Measurements from ENCODE around the gene DOCK10. TPM values are rescaled to one million over a fixed set of nuclear protein-coding genes. Genes with fewer than 3 reads are reported as not detected.

The DOCK10 gene
- total and polyA plus RNA-seq, 4 donors: 7.6 to 81.8 (median 42.6) TPM

DNA sequence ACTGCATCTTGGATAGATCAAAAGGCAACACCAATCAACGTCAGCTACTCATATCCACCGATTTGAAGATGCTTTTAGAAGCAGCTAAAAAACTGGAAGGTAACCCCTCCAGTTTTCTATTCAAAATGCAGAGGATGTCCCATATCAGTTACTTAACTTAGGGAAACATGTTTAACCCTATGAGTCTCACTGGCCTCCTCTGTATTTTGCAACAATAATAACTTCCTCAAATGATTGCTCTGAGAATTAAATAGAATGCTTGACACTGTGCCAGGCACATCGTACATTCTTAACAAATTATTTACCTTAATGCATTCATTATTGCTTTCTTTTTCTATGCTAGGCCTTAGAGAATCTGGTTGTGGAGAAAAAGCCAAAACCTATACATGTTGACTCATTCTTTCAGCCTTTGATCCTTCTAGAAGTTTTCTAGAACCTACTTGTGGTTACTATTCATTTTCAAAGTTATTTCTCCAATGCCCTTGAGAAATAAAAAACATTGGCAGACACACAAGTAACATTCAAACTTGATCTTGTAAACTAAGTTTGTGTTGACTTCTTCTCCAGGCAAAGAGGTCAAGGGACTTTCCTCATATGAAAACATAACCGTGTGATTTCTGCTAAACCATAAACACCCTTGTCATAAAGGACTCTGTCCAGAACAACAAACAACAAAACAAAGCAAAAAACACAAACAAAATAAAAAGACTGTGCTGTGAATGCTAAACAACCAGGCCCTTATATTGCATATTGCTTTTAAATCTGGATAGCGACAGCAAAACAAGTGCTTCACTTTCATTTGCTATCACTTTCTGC lies 4.6 kb downstream of the DOCK10 start:
- 76 to 85% methylated on average over 5 of the region's 5 CpGs for WGBS, 2 donors
- intact Hi-C loops (cut with DNase I): no loop called here
- no peak overlapping the region for H3K27ac ChIP-seq (ENCODE audit: low read depth in 1 of 2, low read length in 2 of 2)
- H3K36me3 ChIP-seq (ENCODE audit: control insufficient read depth in 1 of 2, insufficient read depth in 2 of 2, low read length in 1 of 2): no peaks in the 10 kb centered on the region
- DNase-seq (no peak), ATAC-seq (ENCODE audit: low FRiP score) (no peak)
- no peaks in the 10 kb centered on the region for H3K27me3 ChIP-seq (ENCODE audit: control insufficient read depth in 1 of 2, insufficient read depth in 2 of 2, low read length in 1 of 2)
- H3K4me3 ChIP-seq (ENCODE audit: low read length in 2 of 2): no peak overlapping the region
- H3K9me3 ChIP-seq (ENCODE audit: control insufficient read depth, low read length): no peaks in the 10 kb centered on the region
- H3K4me1 ChIP-seq (ENCODE audit: control insufficient read depth in 1 of 2, insufficient read depth in 2 of 2, low read length in 2 of 2): no peaks in the 10 kb centered on the region

GRCh38 chr2:225036431-225036830 lies 5.8 kb downstream of the DOCK10 start:
- no peak overlapping the region for H3K27ac ChIP-seq (ENCODE audit: low read depth in 1 of 2, low read length in 2 of 2)
- intact Hi-C loops (cut with DNase I): no loop called here
- ATAC-seq (ENCODE audit: low FRiP score) (no peak), DNase-seq (no peak)
- WGBS, 2 donors: 93 to 96% methylated on average over 1 of the region's 1 CpG
- no peaks in the 10 kb centered on the region for H3K9me3 ChIP-seq (ENCODE audit: control insufficient read depth, low read length)
- no peaks in the 10 kb centered on the region for H3K4me1 ChIP-seq (ENCODE audit: control insufficient read depth in 1 of 2, insufficient read depth in 2 of 2, low read length in 2 of 2)
- H3K4me3 ChIP-seq (ENCODE audit: low read length in 2 of 2): no peak overlapping the region
- H3K36me3 ChIP-seq (ENCODE audit: control insufficient read depth in 1 of 2, insufficient read depth in 2 of 2, low read length in 1 of 2): no peaks in the 10 kb centered on the region
- no peaks in the 10 kb centered on the region for H3K27me3 ChIP-seq (ENCODE audit: control insufficient read depth in 1 of 2, insufficient read depth in 2 of 2, low read length in 1 of 2)

GRCh38 chr2:225033440-225034318 lies 8.6 kb downstream of the DOCK10 start:
- intact Hi-C loops (cut with DNase I): no loop called here
- no peaks in the 10 kb centered on the region for H3K9me3 ChIP-seq (ENCODE audit: control insufficient read depth, low read length)

DNA sequence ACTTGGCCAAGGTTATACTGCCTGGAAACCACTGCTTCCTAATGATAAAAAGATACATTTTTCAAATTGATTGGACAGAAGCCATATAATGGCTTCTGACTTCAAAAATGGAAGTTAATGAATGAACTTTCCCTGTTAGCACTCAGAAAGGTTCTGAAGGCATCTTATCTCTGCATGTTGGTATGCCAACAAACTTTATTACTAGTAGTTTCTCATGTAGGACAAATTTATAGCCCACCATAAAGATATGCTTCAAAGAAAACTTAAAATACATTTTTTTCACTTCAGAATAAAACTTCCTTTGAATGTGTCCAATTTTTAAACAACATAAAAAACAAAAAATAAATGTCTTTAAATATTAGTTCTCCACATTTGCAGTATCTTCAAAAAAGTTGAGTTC lies 10.0 kb downstream of the DOCK10 start:
- H3K9me3 ChIP-seq (ENCODE audit: control insufficient read depth, low read length): no peaks in the 10 kb centered on the region
- no peak overlapping the region for H3K4me3 ChIP-seq (ENCODE audit: low read length in 2 of 2)
- intact Hi-C loops (cut with DNase I): no loop called here
- no peaks in the 10 kb centered on the region for H3K27me3 ChIP-seq (ENCODE audit: control insufficient read depth in 1 of 2, insufficient read depth in 2 of 2, low read length in 1 of 2)
- ATAC-seq (ENCODE audit: low FRiP score): no peak
- no peaks in the 10 kb centered on the region for H3K4me1 ChIP-seq (ENCODE audit: control insufficient read depth in 1 of 2, insufficient read depth in 2 of 2, low read length in 2 of 2)
- H3K36me3 ChIP-seq (ENCODE audit: control insufficient read depth in 1 of 2, insufficient read depth in 2 of 2, low read length in 1 of 2): no peaks in the 10 kb centered on the region
- DNase-seq: no peak
- H3K27ac ChIP-seq (ENCODE audit: low read depth in 1 of 2, low read length in 2 of 2): no peak overlapping the region

More at GRCh38 chr2:225033440-225034318, 8.6 kb downstream of the DOCK10 start:
- H3K4me3 ChIP-seq (ENCODE audit: low read length in 2 of 2): no peak overlapping the region
- no peaks in the 10 kb centered on the region for H3K4me1 ChIP-seq (ENCODE audit: control insufficient read depth in 1 of 2, insufficient read depth in 2 of 2, low read length in 2 of 2)
- H3K36me3 ChIP-seq (ENCODE audit: control insufficient read depth in 1 of 2, insufficient read depth in 2 of 2, low read length in 1 of 2): no peaks in the 10 kb centered on the region
- DNase-seq (no peak), ATAC-seq (ENCODE audit: low FRiP score) (no peak)
- H3K27me3 ChIP-seq (ENCODE audit: control insufficient read depth in 1 of 2, insufficient read depth in 2 of 2, low read length in 1 of 2): no peaks in the 10 kb centered on the region
- H3K27ac ChIP-seq (ENCODE audit: low read depth in 1 of 2, low read length in 2 of 2): no peak overlapping the region
- 95 to 96% methylated on average over 6 of the region's 6 CpGs for WGBS, 2 donors

DNA sequence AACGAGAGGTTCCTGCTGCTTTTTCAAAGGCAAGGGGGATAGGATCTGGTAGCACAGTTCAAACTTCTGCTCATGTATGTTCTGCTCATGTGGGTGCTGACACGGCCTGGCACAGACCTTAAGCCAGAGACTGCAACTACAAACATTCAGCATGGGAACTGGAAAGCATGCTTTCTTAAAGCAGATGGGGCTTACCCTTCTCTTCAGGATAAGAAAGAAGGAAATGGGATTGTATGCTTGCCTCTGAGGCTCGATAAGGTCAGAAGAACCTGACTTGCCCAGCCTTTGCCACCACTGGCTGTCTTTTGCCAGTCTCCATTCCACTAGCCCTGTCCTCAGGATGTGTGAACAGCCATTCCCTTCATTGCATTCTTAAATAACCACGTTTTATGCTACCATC lies 10.7 kb downstream of the DOCK10 start:
- no peak overlapping the region for H3K4me3 ChIP-seq (ENCODE audit: low read length in 2 of 2)
- H3K27me3 ChIP-seq (ENCODE audit: control insufficient read depth in 1 of 2, insufficient read depth in 2 of 2, low read length in 1 of 2): no peaks in the 10 kb centered on the region
- WGBS, 2 donors: 91 to 92% methylated on average over 4 of the region's 4 CpGs
- no peaks in the 10 kb centered on the region for H3K4me1 ChIP-seq (ENCODE audit: control insufficient read depth in 1 of 2, insufficient read depth in 2 of 2, low read length in 2 of 2)
- H3K36me3 ChIP-seq (ENCODE audit: control insufficient read depth in 1 of 2, insufficient read depth in 2 of 2, low read length in 1 of 2): no peaks in the 10 kb centered on the region
- H3K9me3 ChIP-seq (ENCODE audit: control insufficient read depth, low read length): no peaks in the 10 kb centered on the region
- DNase-seq: no peak
- no peak overlapping the region for H3K27ac ChIP-seq (ENCODE audit: low read depth in 1 of 2, low read length in 2 of 2)
- no peak for ATAC-seq (ENCODE audit: low FRiP score)
- intact Hi-C loops (cut with DNase I): no loop called here

DNA sequence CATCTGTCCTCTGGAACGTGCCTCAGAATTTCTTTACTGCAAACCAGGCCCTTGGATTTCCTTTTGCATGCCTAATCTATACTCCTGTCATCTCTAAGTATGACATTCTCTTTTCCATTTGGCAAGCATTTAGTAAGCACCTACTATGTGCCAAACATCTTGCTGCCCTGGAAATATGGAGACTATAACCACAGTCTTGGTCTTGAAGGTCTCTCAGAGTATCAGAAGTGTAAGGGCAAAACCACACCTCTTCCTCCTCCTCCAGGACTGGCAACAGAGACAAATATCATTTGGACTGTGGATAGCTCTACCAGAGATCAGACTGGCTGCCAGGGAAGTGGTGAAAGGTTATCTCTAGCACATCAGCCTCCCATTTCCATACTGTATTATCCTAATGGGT lies 11.4 kb downstream of the DOCK10 start:
- DNase-seq (no peak), ATAC-seq (ENCODE audit: low FRiP score) (no peak)
- H3K4me3 ChIP-seq (ENCODE audit: low read length in 2 of 2): no peak overlapping the region
- WGBS, 2 donors: 94 to 97% methylated on average over 1 of the region's 1 CpG
- H3K9me3 ChIP-seq (ENCODE audit: control insufficient read depth, low read length): no peaks in the 10 kb centered on the region
- no peaks in the 10 kb centered on the region for H3K4me1 ChIP-seq (ENCODE audit: control insufficient read depth in 1 of 2, insufficient read depth in 2 of 2, low read length in 2 of 2)
- no peaks in the 10 kb centered on the region for H3K36me3 ChIP-seq (ENCODE audit: control insufficient read depth in 1 of 2, insufficient read depth in 2 of 2, low read length in 1 of 2)
- intact Hi-C loops (cut with DNase I): no loop called here
- H3K27me3 ChIP-seq (ENCODE audit: control insufficient read depth in 1 of 2, insufficient read depth in 2 of 2, low read length in 1 of 2): no peaks in the 10 kb centered on the region
- no peak overlapping the region for H3K27ac ChIP-seq (ENCODE audit: low read depth in 1 of 2, low read length in 2 of 2)

GRCh38 chr2:225030203-225030602 lies 12.1 kb downstream of the DOCK10 start:
- H3K4me3 ChIP-seq (ENCODE audit: low read length in 2 of 2): no peak overlapping the region
- no peaks in the 10 kb centered on the region for H3K4me1 ChIP-seq (ENCODE audit: control insufficient read depth in 1 of 2, insufficient read depth in 2 of 2, low read length in 2 of 2)
- H3K9me3 ChIP-seq (ENCODE audit: control insufficient read depth, low read length): no peaks in the 10 kb centered on the region
- DNase-seq (no peak), ATAC-seq (ENCODE audit: low FRiP score) (no peak)
- H3K27ac ChIP-seq (ENCODE audit: low read depth in 1 of 2, low read length in 2 of 2): no peak overlapping the region
- no peaks in the 10 kb centered on the region for H3K36me3 ChIP-seq (ENCODE audit: control insufficient read depth in 1 of 2, insufficient read depth in 2 of 2, low read length in 1 of 2)
- no peaks in the 10 kb centered on the region for H3K27me3 ChIP-seq (ENCODE audit: control insufficient read depth in 1 of 2, insufficient read depth in 2 of 2, low read length in 1 of 2)
- WGBS, 2 donors: 47 to 56% methylated on average over 8 of the region's 8 CpGs
- intact Hi-C loops (cut with DNase I): no loop called here

DNA sequence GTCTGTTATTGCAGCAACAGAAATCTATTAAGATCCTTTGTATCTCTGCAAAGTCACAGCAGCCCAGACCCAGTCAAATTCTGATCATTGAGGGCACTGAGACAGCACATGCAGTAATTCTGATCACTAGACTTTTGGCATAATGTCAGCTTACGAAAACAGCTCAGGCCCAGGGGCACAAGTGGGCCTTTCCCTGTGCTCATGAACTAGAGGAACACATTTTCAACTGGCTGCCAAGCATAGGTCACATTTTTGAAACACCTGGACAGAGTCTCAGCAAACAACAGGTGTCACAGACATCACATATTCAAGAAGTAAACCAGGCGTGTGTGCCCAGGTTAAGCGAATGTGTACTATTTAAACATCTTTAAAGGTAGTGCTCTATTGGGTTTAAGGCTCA lies 13.7 kb downstream of the DOCK10 start:
- 97% methylated on average over 3 of the region's 3 CpGs for WGBS, 2 donors

More for the DNA sequence above, 13.7 kb downstream of the DOCK10 start:
- intact Hi-C loops (cut with DNase I): no loop called here
- H3K36me3 ChIP-seq (ENCODE audit: control insufficient read depth in 1 of 2, insufficient read depth in 2 of 2, low read length in 1 of 2): no peaks in the 10 kb centered on the region
- no peak for DNase-seq
- no peaks in the 10 kb centered on the region for H3K27me3 ChIP-seq (ENCODE audit: control insufficient read depth in 1 of 2, insufficient read depth in 2 of 2, low read length in 1 of 2)
- H3K4me1 ChIP-seq (ENCODE audit: control insufficient read depth in 1 of 2, insufficient read depth in 2 of 2, low read length in 2 of 2): no peaks in the 10 kb centered on the region
- no peak for ATAC-seq (ENCODE audit: low FRiP score)
- H3K9me3 ChIP-seq (ENCODE audit: control insufficient read depth, low read length): no peaks in the 10 kb centered on the region
- H3K27ac ChIP-seq (ENCODE audit: low read depth in 1 of 2, low read length in 2 of 2): no peak overlapping the region
- no peak overlapping the region for H3K4me3 ChIP-seq (ENCODE audit: low read length in 2 of 2)

Data from aorta (tissue), 5 donors.